Measurements from ENCODE around the gene SMCO1.

DNA sequence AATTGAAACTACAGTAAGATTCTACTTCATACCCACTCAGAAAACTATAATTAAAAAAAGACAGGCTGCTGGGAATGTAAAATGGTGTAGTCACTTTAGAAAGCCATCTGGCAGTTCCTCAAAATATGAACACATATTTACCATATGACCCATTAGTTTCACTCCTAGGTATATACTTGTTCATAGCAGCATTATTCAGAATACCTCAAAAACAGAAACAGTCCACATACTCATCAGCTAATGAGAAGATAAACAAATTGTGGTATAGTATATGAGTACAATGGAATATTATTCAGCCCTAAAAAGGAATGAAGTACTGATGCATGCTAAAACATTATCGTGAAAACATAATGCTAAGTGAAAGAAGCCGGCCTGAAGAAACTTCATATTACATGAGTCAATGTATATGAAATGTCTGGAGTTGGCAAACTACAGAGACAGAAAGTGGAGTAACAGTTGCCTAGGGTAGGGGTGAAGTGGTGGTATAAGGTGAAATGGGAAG is 29.4 kb upstream of the SMCO1 start:
- TF ChIP-seq, protein P1, sequence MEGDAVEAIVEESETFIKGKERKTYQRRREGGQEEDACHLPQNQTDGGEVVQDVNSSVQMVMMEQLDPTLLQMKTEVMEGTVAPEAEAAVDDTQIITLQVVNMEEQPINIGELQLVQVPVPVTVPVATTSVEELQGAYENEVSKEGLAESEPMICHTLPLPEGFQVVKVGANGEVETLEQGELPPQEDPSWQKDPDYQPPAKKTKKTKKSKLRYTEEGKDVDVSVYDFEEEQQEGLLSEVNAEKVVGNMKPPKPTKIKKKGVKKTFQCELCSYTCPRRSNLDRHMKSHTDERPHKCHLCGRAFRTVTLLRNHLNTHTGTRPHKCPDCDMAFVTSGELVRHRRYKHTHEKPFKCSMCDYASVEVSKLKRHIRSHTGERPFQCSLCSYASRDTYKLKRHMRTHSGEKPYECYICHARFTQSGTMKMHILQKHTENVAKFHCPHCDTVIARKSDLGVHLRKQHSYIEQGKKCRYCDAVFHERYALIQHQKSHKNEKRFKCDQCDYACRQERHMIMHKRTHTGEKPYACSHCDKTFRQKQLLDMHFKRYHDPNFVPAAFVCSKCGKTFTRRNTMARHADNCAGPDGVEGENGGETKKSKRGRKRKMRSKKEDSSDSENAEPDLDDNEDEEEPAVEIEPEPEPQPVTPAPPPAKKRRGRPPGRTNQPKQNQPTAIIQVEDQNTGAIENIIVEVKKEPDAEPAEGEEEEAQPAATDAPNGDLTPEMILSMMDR (IDR thresholded peaks at IDR 0.05): no peak
- no peak for TF ChIP-seq POLR2A (IDR thresholded peaks at IDR 0.05)
- no peak for TF ChIP-seq EP300 (IDR thresholded peaks at IDR 0.05)
- no peak for TF ChIP-seq POLR2AphosphoS5 (IDR thresholded peaks at IDR 0.05)

Measured in gastroesophageal sphincter (tissue), 3 donors.